H1 (cell line): ENCODE data around the gene VPS26A. TPM values are rescaled to one million over a fixed set of nuclear protein-coding genes. Genes with fewer than 3 reads are reported as not detected.

ENCODE experiments used
- CTCF ChIA-PET: fragments of 300-600 bp; sonication (Branson Sonifier 250); formaldehyde crosslinking; loops from one replicate; lab custom pipeline; 2021; ENCODE audit not compliant: partially characterized antibody; lab: Charles Lee
- POLR2A ChIA-PET: fragments of 300-600 bp; sonication (Branson Sonifier 250); formaldehyde crosslinking; loops from one replicate; lab custom pipeline; 2021; ENCODE audit warnings: inconsistent platforms; ENCODE audit not compliant: partially characterized antibody; lab: Charles Lee
- DNase-seq, 2 experiments: peaks; one replicate each; pipeline versions ENCODE4 v3.0.0 to v3.0.0-alpha.2; 2010 to 2022; ENCODE audit warnings: low spot score in 2 of 2, low read depth in 1 of 2, mixed read lengths in 1 of 2
- FAIRE-seq: peaks from 2 replicates; lab custom pipeline; 2011; peaks lifted over from hg19 to GRCh38; lab: Jason Lieb, UNC
- H2AFZ ChIP-seq: 2 replicates; pipeline ENCODE4 v1.8.1; 2012; ENCODE audit warnings: low read length, inconsistent platforms
- H2AK5ac ChIP-seq: 2 replicates; pipeline ENCODE4 v1.6.1; 2013; ENCODE audit warnings: low read depth, low read length
- H2BK120ac ChIP-seq: replicated peaks from 2 replicates; pipeline ENCODE3; 2013; ENCODE audit warnings: low read depth, low read length, inconsistent platforms
- H2BK12ac ChIP-seq: 2 replicates; pipeline ENCODE4 v1.6.1; 2013; ENCODE audit warnings: low read depth, low read length
- H2BK15ac ChIP-seq: 2 replicates; pipeline ENCODE4 v1.6.1; 2013; ENCODE audit warnings: low read length
- H2BK20ac ChIP-seq: 2 replicates; pipeline ENCODE4 v1.6.1; 2013; ENCODE audit warnings: low read length
- H2BK5ac ChIP-seq: 2 replicates; pipeline ENCODE4 v1.6.1; 2013; ENCODE audit warnings: low read depth, low read length
- H3K14ac ChIP-seq: 2 replicates; pipeline ENCODE4 v1.6.1; 2013; ENCODE audit warnings: inconsistent platforms; ENCODE audit not compliant: insufficient read length
- H3K18ac ChIP-seq: 2 replicates; pipeline ENCODE4 v1.6.1; 2013; ENCODE audit warnings: low read length; ENCODE audit errors: extremely low read depth
- H3K23ac ChIP-seq: 2 replicates; pipeline ENCODE4 v1.6.1; 2013; ENCODE audit warnings: inconsistent platforms; ENCODE audit not compliant: insufficient read length
- H3K23me2 ChIP-seq: 2 replicates; pipeline ENCODE4 v1.6.1; 2013; ENCODE audit warnings: low read depth, low read length
- H3K27ac ChIP-seq: 2 replicates; pipeline ENCODE4 v1.6.1; 2011; ENCODE audit warnings: low read depth, low read length, inconsistent platforms
- H3K27me3 ChIP-seq, 4 experiments: replicated peaks in 1 of 4; 1 replicate in 1 of 4; 2 replicates in 3 of 4; pipeline versions ENCODE4 v1.6.1 to v1.8.1; 2011 to 2013; ENCODE audit warnings: low read length in 3 of 4, mild to moderate bottlenecking in 3 of 4, inconsistent platforms in 2 of 4, mixed read lengths in 2 of 4, moderate library complexity in 1 of 4; ENCODE audit not compliant: control insufficient read depth in 3 of 4, insufficient read depth in 3 of 4; ENCODE audit errors: extremely low read depth in 1 of 4
- H3K36me3 ChIP-seq, 4 experiments: 2 replicates each; pipeline versions ENCODE4 v1.6.1 to v1.8.1; 2011 to 2013; ENCODE audit warnings: mild to moderate bottlenecking in 4 of 4, low read length in 3 of 4, moderate library complexity in 2 of 4, control low read depth in 1 of 4, inconsistent platforms in 1 of 4; ENCODE audit not compliant: insufficient read depth in 4 of 4, control insufficient read depth in 2 of 4
- H3K4ac ChIP-seq: replicated peaks from 2 replicates; pipeline ENCODE3; 2013; ENCODE audit warnings: low read length, low read depth, mixed read lengths, inconsistent platforms; ENCODE audit not compliant: insufficient read length
- H3K4me1 ChIP-seq, 4 experiments: replicated peaks in 1 of 4; 1 replicate in 1 of 4; 2 replicates in 3 of 4; pipeline versions ENCODE4 v1.6.1 to v1.8.1; 2011 to 2013; ENCODE audit warnings: low read length in 3 of 4, inconsistent platforms in 2 of 4, mixed read lengths in 1 of 4; ENCODE audit not compliant: insufficient read depth in 4 of 4, control insufficient read depth in 3 of 4
- H3K4me2 ChIP-seq, 2 experiments: 2 replicates each; pipeline versions ENCODE4 v1.6.1 to v1.8.1; 2011 to 2013; ENCODE audit warnings: low read depth in 2 of 2, low read length in 2 of 2, control low read depth in 1 of 2, inconsistent platforms in 1 of 2, mild to moderate bottlenecking in 1 of 2; ENCODE audit not compliant: insufficient read depth in 1 of 2
- H3K4me3 ChIP-seq, 4 experiments: fragments of 200-600, 300-600 bp in 1 of 4; sonication (generic), shearing (Covaris generic), sonication (Bioruptor Twin) in 1 of 4; 2 replicates each; pipeline versions ENCODE4 v1.5.1 to v1.8.1; 2011 to 2016; ENCODE audit warnings: low read length in 4 of 4, low read depth in 3 of 4, control low read depth in 2 of 4, inconsistent platforms in 2 of 4, mild to moderate bottlenecking in 2 of 4, mixed read lengths in 1 of 4, moderate library complexity in 1 of 4; ENCODE audit not compliant: insufficient read depth in 2 of 4; ENCODE audit errors: extremely low read depth in 1 of 4
- H3K56ac ChIP-seq: replicated peaks from 2 replicates; pipeline ENCODE3; 2013; ENCODE audit warnings: low read depth, mild to moderate bottlenecking, mixed read lengths, low read length, inconsistent platforms; ENCODE audit not compliant: insufficient read length
- H3K79me1 ChIP-seq: 2 replicates; pipeline ENCODE4 v1.6.1; 2013; ENCODE audit warnings: low read depth, low read length, control low read depth
- H3K79me2 ChIP-seq, 2 experiments: 2 replicates each; pipeline versions ENCODE4 v1.6.1 to v1.8.1; 2012 to 2013; ENCODE audit warnings: low read length in 2 of 2, mild to moderate bottlenecking in 2 of 2, inconsistent platforms in 1 of 2; ENCODE audit not compliant: insufficient read depth in 2 of 2, control insufficient read depth in 1 of 2
- H3K9ac ChIP-seq, 4 experiments: replicated peaks in 1 of 4; 1 replicate in 1 of 4; 2 replicates in 3 of 4; pipeline versions ENCODE4 v1.6.1 to v1.8.1; 2011 to 2013; ENCODE audit warnings: low read depth in 3 of 4, low read length in 3 of 4, control low read depth in 2 of 4, mild to moderate bottlenecking in 2 of 4, moderate library complexity in 2 of 4, inconsistent platforms in 1 of 4; ENCODE audit errors: extremely low read depth in 1 of 4
- H3K9me3 ChIP-seq, 2 experiments: 2 replicates each; pipeline versions ENCODE4 v1.6.1 to v1.8.1; 2012 to 2013; ENCODE audit warnings: mild to moderate bottlenecking in 2 of 2, moderate library complexity in 2 of 2, control low read depth in 1 of 2, inconsistent platforms in 1 of 2, low read depth in 1 of 2, low read length in 1 of 2, mixed read lengths in 1 of 2; ENCODE audit not compliant: insufficient read depth in 2 of 2
- H4K20me1 ChIP-seq, 2 experiments: replicated peaks in 1 of 2; 2 replicates each; pipeline versions ENCODE3 to v1.8.1; 2011 to 2013; ENCODE audit warnings: inconsistent platforms in 2 of 2, low read length in 2 of 2, mild to moderate bottlenecking in 1 of 2; ENCODE audit not compliant: insufficient read depth in 2 of 2, control insufficient read depth in 1 of 2
- H4K5ac ChIP-seq: 2 replicates; pipeline ENCODE4 v1.6.1; 2013; ENCODE audit warnings: low read length, low read depth, mixed read lengths, inconsistent platforms; ENCODE audit not compliant: insufficient read length
- H4K8ac ChIP-seq: 2 replicates; pipeline ENCODE4 v1.8.0; 2013; ENCODE audit warnings: mild to moderate bottlenecking, moderate library complexity, low read length, inconsistent platforms; ENCODE audit not compliant: insufficient read depth; ENCODE audit errors: extremely low read depth
- H4K91ac ChIP-seq: replicated peaks from 2 replicates; pipeline ENCODE3; 2013; ENCODE audit warnings: low read length, mixed read lengths, inconsistent platforms; ENCODE audit not compliant: insufficient read length
- ATF3 ChIP-seq: IDR thresholded peaks from 2 replicates; pipeline ENCODE4 v1.6.1; 2011; ENCODE audit warnings: low read depth, mild to moderate bottlenecking, low read length; ENCODE audit not compliant: insufficient read depth
- BRCA1 ChIP-seq: IDR thresholded peaks from 2 replicates; pipeline ENCODE4 v1.6.1; 2012; ENCODE audit warnings: low read depth, low read length, improper control_type of control experiment
- CEBPB ChIP-seq: IDR thresholded peaks from 2 replicates; pipeline ENCODE4 v1.6.1; 2012; ENCODE audit warnings: low read depth, low read length
- SRF ChIP-seq: IDR thresholded peaks from 2 replicates; pipeline ENCODE4 v1.6.1; 2011; ENCODE audit warnings: mild to moderate bottlenecking, low read depth, low read length, moderate library complexity
- WGBS, 2 experiments: shearing (Covaris generic) in 1 of 2; methylation state at CpG; one replicate each; pipeline versions ENCODE4 v1.1.6 to v1.1.7; 2013 to 2015; ENCODE audit warnings: low lambda C conversion rate in 2 of 2, mixed read lengths in 2 of 2, inconsistent platforms in 1 of 2, low coverage in 1 of 2, missing lambda C conversion rate in 1 of 2; ENCODE audit not compliant: insufficient replicate concordance in 2 of 2, insufficient coverage in 1 of 2, insufficient read length in 1 of 2; ENCODE audit errors: extremely low coverage in 1 of 2, missing lambda C conversion rate in 1 of 2; 5-methylcytosine and 5-hydroxymethylcytosine counted together
- polyA plus RNA-seq, 7 experiments: library from polyadenylated mRNA; depleted of rRNA in 3 of 7; stranded (reverse) in 5 of 7; unstranded in 2 of 7; fragments of >200 nt in 5 of 7; fragments of 200-250 nt in 2 of 7; gene quantifications; 1 replicate in 5 of 7; 2 replicates in 1 of 7; 4 replicates in 1 of 7; pipeline versions ENCODE4 v1.2.1 to v1.2.3, GENCODE V29; 2011 to 2013; ENCODE audit warnings: missing spikeins in 2 of 7, mixed read lengths in 2 of 7
- total RNA-seq: library from RNA; stranded (reverse); fragmentation: NEBNext Ultra II Directional; extraction: Animal tissue kit (Norgen Biotek cat#: 25700); gene quantifications from 2 replicates; pipeline ENCODE4 v1.2.1, GENCODE V29; 2021

The VPS26A gene
- total and polyA plus RNA-seq, 2 of the 8 experiments (the other 6 are each of a cell fraction or from before 2014, with no cell fraction given): 10.7 to 44.8 TPM

GRCh38 chr10:69176823-69177222 is 52.8 kb downstream of the VPS26A start:
- TF ChIP-seq ATF3 (no peak), SRF (no peak), CEBPB (no peak), BRCA1 (no peak)
- TF ChIP-seq, all 59 proteins: peak for 0
- no peak for DNase-seq
- no peak overlapping the region for H3K14ac ChIP-seq
- no peak overlapping the region for H3K4ac ChIP-seq
- WGBS, 2 experiments: 85% methylated on average over 2 of the region's 2 CpGs; no CpG with 5 or more reads in 1 of the 2 experiments
- no peak overlapping the region for H3K18ac ChIP-seq
- no peak overlapping the region for H4K8ac ChIP-seq
- no peaks in the 10 kb centered on the region; a peak in 1 of 8 replicates for H3K36me3 ChIP-seq
- H3K79me2 ChIP-seq: peaks cover 13 to 17% of the 10 kb centered on the region in 2 experiments
- no peaks in the 10 kb centered on the region for H3K9me3 ChIP-seq
- no peak for FAIRE-seq
- no peak overlapping the region for H2BK12ac ChIP-seq
- no peaks in the 10 kb centered on the region for H3K27me3 ChIP-seq
- peaks cover 0 to 10% (median 2%) of the 10 kb centered on the region in 4 experiments; a peak in 5 of 7 replicates for H3K4me1 ChIP-seq
- ChIA-PET CTCF (no interaction called here), POLR2A (no interaction called here)
- H3K27ac ChIP-seq: no peak overlapping the region
- no peaks in the 10 kb centered on the region for H3K79me1 ChIP-seq
- H2BK20ac ChIP-seq: no peak overlapping the region
- H2BK15ac ChIP-seq: no peak overlapping the region
- H4K5ac ChIP-seq: no peak overlapping the region
- H3K4me3 ChIP-seq: no peak overlapping the region
- H3K4me2 ChIP-seq: no peak overlapping the region
- H2BK5ac ChIP-seq: no peak overlapping the region
- no peak overlapping the region for H3K9ac ChIP-seq
- no peaks in the 10 kb centered on the region for H4K20me1 ChIP-seq
- H4K91ac ChIP-seq: no peak overlapping the region
- no peak overlapping the region for H3K23ac ChIP-seq
- H2AFZ ChIP-seq: no peak overlapping the region
- H3K23me2 ChIP-seq: peaks cover 7% of the 10 kb centered on the region
- no peak overlapping the region for H2BK120ac ChIP-seq
- no peak overlapping the region for H2AK5ac ChIP-seq
- H3K56ac ChIP-seq: no peak overlapping the region
